Osteocyte (in vitro differentiated cells): ENCODE measurements around the gene ARL1. TPM values are rescaled to one million over a fixed set of nuclear protein-coding genes. Genes with fewer than 3 reads are reported as not detected.

Source experiments
- DNase-seq: peaks from one replicate; pipeline ENCODE4 v3.0.0; 2021; ENCODE audit warnings: mixed read lengths; ENCODE audit not compliant: unreplicated experiment; ENCODE audit errors: extremely low spot score
- H3K27ac Mint-ChIP-seq: one replicate; pipeline ENCODE4 v1.8.0; 2021; ENCODE audit warnings: mild to moderate bottlenecking, mixed read lengths; ENCODE audit not compliant: unreplicated experiment
- H3K27me3 Mint-ChIP-seq: one replicate; pipeline ENCODE4 v1.8.0; 2021; ENCODE audit warnings: mixed read lengths; ENCODE audit not compliant: unreplicated experiment
- H3K36me3 Mint-ChIP-seq: one replicate; pipeline ENCODE4 v1.8.0; 2021; ENCODE audit warnings: mixed read lengths; ENCODE audit not compliant: unreplicated experiment
- H3K4me1 Mint-ChIP-seq: one replicate; pipeline ENCODE4 v1.8.0; 2021; ENCODE audit warnings: mixed read lengths; ENCODE audit not compliant: unreplicated experiment
- H3K4me3 Mint-ChIP-seq: one replicate; pipeline ENCODE4 v1.8.0; 2021; ENCODE audit warnings: mild to moderate bottlenecking, moderate library complexity, mixed read lengths; ENCODE audit not compliant: unreplicated experiment
- H3K9me3 Mint-ChIP-seq: one replicate; pipeline ENCODE4 v1.8.0; 2021; ENCODE audit warnings: mixed read lengths; ENCODE audit not compliant: unreplicated experiment
- CTCF ChIP-seq: fragments of 200-600 bp; sonication (generic); IDR thresholded peaks from 2 replicates; pipeline ENCODE4 v1.5.0; 2021; ENCODE audit warnings: antibody characterized with exemption, mild to moderate bottlenecking, moderate library complexity
- total RNA-seq: library from RNA; stranded (reverse); gene quantifications from 2 replicates; pipeline ENCODE4 v1.2.1, GENCODE V29; 2021

The ARL1 gene
- total RNA-seq, 1 donor from 2014 or later, result 109 TPM

GRCh38 chr12:101361455-101361854 lies 46.1 kb downstream of the ARL1 start:
- Mint-ChIP-seq H3K9me3 (no peaks in the 10 kb centered on the region), H3K27ac (no peak overlapping the region), H3K4me1 (peaks cover 4% of the 10 kb centered on the region), H3K36me3 (peaks cover 41% of the 10 kb centered on the region), H3K4me3 (no peak overlapping the region), H3K27me3 (no peaks in the 10 kb centered on the region)
- DNase-seq, result no peak
- TF ChIP-seq CTCF, result no peak

GRCh38 chr12:101356794-101357193 lies 50.8 kb downstream of the ARL1 start:
- Mint-ChIP-seq H3K4me3 (no peak overlapping the region), H3K36me3 (peaks cover 44% of the 10 kb centered on the region), H3K27me3 (no peaks in the 10 kb centered on the region), H3K27ac (no peak overlapping the region), H3K9me3 (no peaks in the 10 kb centered on the region), H3K4me1 (peaks cover 4% of the 10 kb centered on the region)
- no peak for DNase-seq
- no peak for TF ChIP-seq CTCF

GRCh38 chr12:101351682-101352081 lies 55.9 kb downstream of the ARL1 start:
- DNase-seq, result no peak
- no peaks in the 10 kb centered on the region for H3K4me1 Mint-ChIP-seq
- no peak overlapping the region for H3K4me3 Mint-ChIP-seq
- TF ChIP-seq CTCF, result no peak
- H3K9me3 Mint-ChIP-seq, result peaks cover 13% of the 10 kb centered on the region
- no peak overlapping the region for H3K27ac Mint-ChIP-seq
- peaks cover 56% of the 10 kb centered on the region for H3K36me3 Mint-ChIP-seq
- H3K27me3 Mint-ChIP-seq, result no peaks in the 10 kb centered on the region

- Mint-ChIP-seq H3K27me3 (no peaks in the 10 kb centered on the region), H3K4me3 (no peak overlapping the region), H3K27ac (no peak overlapping the region), H3K9me3 (peaks cover 6% of the 10 kb centered on the region), H3K4me1 (no peaks in the 10 kb centered on the region), H3K36me3 (peaks cover 48% of the 10 kb centered on the region)
- no peak for TF ChIP-seq CTCF
- no peak for DNase-seq
Measured at GRCh38 chr12:101343893-101344292, 63.7 kb downstream of the ARL1 start.

Other genes with a start within 250 kb of the ARL1 start
- not detected in 2 replicates for gene SLC5A8, start 197.5 kb downstream of the ARL1 start, total RNA-seq
- gene UTP20, start 127.7 kb downstream of the ARL1 start, total RNA-seq, result 13.0 and 13.4 TPM in 2 replicates
- gene SPIC, start 67.6 kb upstream of the ARL1 start, total RNA-seq, result not detected in 2 replicates
- gene MYBPC1, start 187.2 kb upstream of the ARL1 start, total RNA-seq, result not detected in 2 replicates